Measurements from ENCODE around the gene CEPT1. TPM values are rescaled to one million over a fixed set of nuclear protein-coding genes. Genes with fewer than 3 reads are reported as not detected.
A peak's percentile ranks its signal among the peaks of the same experiment; 100 is the strongest.

CEPT1 gene
- total and polyA plus RNA-seq, 2 experiments from 2014 or later, result 15.9 to 21.0 TPM

- no peak overlapping the region for H3K27ac ChIP-seq
- H3K9me3 ChIP-seq (ENCODE audit: low read depth), result no peaks in the 10 kb centered on the region
- no peak overlapping the region for H3K4me3 ChIP-seq
- no peaks in the 10 kb centered on the region for H3K27me3 ChIP-seq
- no peaks in the 10 kb centered on the region for H3K4me1 ChIP-seq (ENCODE audit: low read depth)
- no peaks in the 10 kb centered on the region for H3K36me3 ChIP-seq
- TF ChIP-seq CTCF (IDR thresholded peaks at IDR 0.05; ENCODE audit: low read depth, low read length), result no peak
- DNase-seq (ENCODE audit: low read depth in 1 of 2, low spot score in 1 of 2), result no peak
Observed at GRCh38 chr1:111195002-111195684, 55.1 kb downstream of the CEPT1 start.

- Histone ChIP-seq H3K36me3 (no peaks in the 10 kb centered on the region), H3K9me3 (ENCODE audit: low read depth) (no peaks in the 10 kb centered on the region), H3K27me3 (no peaks in the 10 kb centered on the region), H3K4me1 (ENCODE audit: low read depth) (no peaks in the 10 kb centered on the region), H3K27ac (no peak overlapping the region), H3K4me3 (no peak overlapping the region)
- no peak for TF ChIP-seq CTCF (IDR thresholded peaks at IDR 0.05; ENCODE audit: low read depth, low read length)
- no peak for DNase-seq (ENCODE audit: low read depth in 1 of 2, low spot score in 1 of 2)
Observed at GRCh38 chr1:111196213-111196612, 56.2 kb downstream of the CEPT1 start.

- Histone ChIP-seq H3K4me1 (ENCODE audit: low read depth) (no peaks in the 10 kb centered on the region), H3K4me3 (no peak overlapping the region), H3K36me3 (no peaks in the 10 kb centered on the region), H3K27ac (no peak overlapping the region), H3K27me3 (peaks cover 10% of the 10 kb centered on the region), H3K9me3 (ENCODE audit: low read depth) (no peaks in the 10 kb centered on the region)
- TF ChIP-seq CTCF (IDR thresholded peaks at IDR 0.05; ENCODE audit: low read depth, low read length), result peak; percentile 54
- peak; percentile 47 to 58 for DNase-seq (ENCODE audit: low read depth in 1 of 2, low spot score in 1 of 2)
Observed at GRCh38 chr1:111197598-111198284, 57.7 kb downstream of the CEPT1 start.

- no peak overlapping the region for H3K27ac ChIP-seq
- no peak overlapping the region for H3K4me3 ChIP-seq
- DNase-seq (ENCODE audit: low read depth in 1 of 2, low spot score in 1 of 2), result no peak
- no peaks in the 10 kb centered on the region for H3K36me3 ChIP-seq
- no peaks in the 10 kb centered on the region for H3K9me3 ChIP-seq (ENCODE audit: low read depth)
- no peak for TF ChIP-seq CTCF (IDR thresholded peaks at IDR 0.05; ENCODE audit: low read depth, low read length)
- peaks cover 21% of the 10 kb centered on the region for H3K27me3 ChIP-seq
- H3K4me1 ChIP-seq (ENCODE audit: low read depth), result no peaks in the 10 kb centered on the region
Observed at GRCh38 chr1:111198836-111199235, 58.8 kb downstream of the CEPT1 start.

GRCh38 chr1:111199329-111199728 lies 59.3 kb downstream of the CEPT1 start:
- Histone ChIP-seq H3K27me3 (peaks cover 26% of the 10 kb centered on the region), H3K27ac (no peak overlapping the region), H3K36me3 (no peaks in the 10 kb centered on the region), H3K9me3 (ENCODE audit: low read depth) (no peaks in the 10 kb centered on the region), H3K4me3 (no peak overlapping the region), H3K4me1 (ENCODE audit: low read depth) (no peaks in the 10 kb centered on the region)
- no peak for TF ChIP-seq CTCF (IDR thresholded peaks at IDR 0.05; ENCODE audit: low read depth, low read length)
- no peak for DNase-seq (ENCODE audit: low read depth in 1 of 2, low spot score in 1 of 2)

Data from cardiac muscle cell (in vitro differentiated cells and primary cell).